ENCODE results near the gene TRDN.
"Not testable (repeated sequence)": the region's sequence is repeated elsewhere in the genome, so short reads cannot be mapped to it uniquely, and the experiment has no call there.

The TRDN gene

DNA sequence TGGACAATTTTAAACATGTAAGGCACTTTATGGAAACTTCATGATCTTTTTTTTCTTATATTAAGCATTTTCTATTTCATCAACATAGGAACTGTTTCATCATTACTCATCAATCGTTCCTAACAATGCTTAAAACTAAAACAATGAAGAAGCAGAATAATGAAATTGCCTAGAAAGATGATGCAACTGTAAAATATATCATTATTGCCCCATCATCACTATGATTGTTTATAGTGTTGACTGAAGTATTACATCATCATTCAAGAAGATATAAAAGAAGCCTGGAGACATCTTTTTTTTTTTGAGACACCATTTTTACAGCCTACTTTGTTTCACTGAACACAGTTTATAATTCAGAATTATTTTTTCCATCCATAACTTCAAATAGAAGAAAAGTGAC lies 147.2 kb downstream of the TRDN start:
- DNase-seq = no peak

DNA sequence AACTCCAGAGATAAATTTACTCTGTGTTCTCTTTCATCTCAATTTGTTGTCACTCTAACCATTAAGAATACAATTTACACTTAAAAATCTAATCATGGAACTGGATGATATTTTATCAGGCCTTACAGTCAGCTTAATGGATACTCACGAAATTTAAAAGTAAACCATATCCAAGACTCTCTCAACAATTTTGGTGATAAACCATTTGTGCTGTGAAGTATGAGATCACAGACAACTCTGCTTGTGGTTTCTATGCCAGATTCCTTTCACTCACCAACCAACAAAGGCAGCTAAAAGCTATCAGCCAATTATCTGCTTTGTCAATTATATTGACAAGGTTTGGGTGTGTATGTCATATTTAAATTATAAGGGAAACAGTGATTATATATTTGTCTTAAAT lies 155.8 kb downstream of the TRDN start:
- no peak for DNase-seq

DNA sequence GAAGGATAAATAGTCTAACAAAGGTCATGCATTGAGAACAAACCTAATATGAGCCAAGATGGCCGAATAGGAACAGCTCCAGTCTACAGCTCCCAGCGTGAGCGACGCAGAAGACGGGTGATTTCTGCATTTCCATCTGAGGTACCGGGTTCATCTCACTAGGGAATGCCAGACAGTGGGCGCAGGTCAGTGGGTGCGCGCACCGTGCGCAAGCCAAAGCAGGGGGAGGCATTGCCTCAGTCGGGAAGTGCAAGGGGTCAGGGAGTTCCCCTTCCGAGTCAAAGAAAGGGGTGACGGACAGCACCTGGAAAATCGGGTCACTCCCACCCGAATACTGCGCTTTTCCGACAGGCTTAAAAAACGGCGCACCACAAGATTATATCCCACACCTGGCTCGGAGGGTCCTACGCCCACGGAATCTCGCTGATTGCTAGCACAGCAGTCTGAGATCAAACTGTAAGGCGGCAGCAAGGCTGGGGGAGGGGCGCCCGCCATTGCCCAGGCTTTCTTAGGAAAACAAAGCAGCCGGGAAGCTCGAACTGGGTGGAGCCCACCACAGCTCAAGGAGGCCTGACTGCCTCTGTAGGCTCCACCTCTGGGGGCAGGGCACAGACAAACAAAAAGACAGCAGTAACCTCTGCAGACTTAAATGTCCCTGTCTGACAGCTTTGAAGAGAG lies 164.6 kb downstream of the TRDN start:
- not testable (repeated sequence) for DNase-seq

DNA sequence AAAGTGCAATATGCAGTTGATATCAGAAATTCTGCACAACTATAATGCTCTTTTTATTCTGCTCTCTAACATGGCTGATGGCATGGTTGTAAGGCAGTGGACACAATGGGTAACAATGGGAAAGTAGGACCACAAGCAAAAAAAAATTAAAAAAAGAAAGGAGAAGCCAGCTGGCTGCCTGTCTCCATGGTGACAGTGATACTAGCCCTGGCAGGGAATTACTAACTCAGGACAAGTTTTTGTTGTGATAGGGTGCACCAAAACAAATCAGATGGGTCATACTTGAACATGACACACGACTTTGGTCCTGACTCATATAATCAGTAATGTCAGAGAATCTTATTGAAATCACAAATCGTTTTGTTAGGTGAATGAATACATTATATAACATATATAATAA lies 169.4 kb downstream of the TRDN start:
- DNase-seq = no peak

DNA sequence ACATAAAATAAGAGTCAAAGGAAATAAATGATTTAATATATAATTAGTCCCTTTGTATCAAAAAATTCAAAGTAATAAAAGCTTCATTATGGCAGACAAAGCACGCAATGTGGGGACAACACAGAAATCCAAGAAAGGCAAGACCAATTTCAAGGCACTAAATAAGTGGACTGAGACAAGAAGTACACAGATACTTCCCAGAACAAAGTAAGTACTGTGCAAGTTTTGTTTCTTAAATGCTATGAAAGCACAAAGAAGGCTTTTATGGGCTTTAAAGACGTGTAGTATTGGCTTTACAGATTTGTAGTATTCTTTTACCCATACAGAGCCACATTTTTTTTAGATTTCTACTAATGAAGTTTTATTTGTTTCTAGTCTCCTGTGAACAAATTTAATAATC lies 174.6 kb downstream of the TRDN start:
- no peak for DNase-seq

DNA sequence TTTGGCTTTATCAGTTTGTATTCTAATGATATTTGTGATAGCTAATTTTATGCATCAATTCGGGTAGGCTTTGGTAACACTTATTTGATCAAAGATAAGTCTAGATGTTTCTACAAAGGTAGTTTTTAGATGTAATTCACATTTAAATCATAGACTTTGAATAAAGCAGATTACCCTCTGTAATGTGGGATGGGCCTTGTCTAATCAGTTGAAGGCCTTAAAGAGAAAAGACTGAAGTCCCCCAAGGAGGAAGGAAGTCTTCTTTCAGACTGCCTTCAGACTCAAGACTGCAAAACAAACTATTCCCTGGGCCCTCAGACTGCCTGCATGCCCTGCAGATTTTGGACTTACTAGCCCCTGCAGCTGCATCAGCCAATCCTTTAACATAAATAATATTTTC lies 178.5 kb downstream of the TRDN start:
- DNase-seq = no peak

DNA sequence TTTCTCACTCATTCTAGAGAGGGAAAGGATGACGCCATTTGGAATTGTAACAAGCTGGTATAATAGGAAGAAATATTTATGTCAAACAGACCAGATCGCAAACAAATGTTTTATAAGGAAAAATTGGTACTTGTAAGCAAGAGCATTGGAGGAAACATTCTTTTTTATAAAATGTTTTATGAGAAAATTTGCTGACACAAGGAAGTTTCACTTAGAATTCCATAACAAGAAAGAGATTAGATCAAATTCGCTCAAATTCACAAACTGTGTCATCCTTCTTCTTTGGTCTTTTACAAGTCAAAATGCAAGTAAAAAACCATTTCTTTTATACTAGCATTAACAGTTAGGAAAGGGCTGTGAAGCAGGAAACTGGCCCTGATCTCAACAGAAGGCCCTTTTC lies 179.9 kb downstream of the TRDN start:
- DNase-seq = no peak

DNA sequence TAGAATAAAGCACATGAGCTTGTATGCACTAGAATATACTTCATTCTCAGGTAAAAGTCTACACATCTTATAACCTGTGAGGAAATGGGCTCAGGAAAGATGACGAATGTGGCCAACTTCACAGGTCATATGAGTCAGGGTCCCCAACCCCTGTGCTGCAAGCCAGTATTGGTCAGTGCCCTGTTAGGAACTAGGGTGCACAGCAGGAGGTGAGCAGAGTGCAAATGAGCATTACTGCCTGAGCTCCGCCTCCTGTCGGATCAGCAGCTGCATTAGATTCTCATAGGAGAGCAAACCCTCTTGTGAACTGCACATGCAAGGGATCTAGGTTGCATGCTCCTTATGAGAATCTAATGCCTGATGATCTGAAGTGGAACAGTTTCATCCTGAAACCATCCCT lies 182.3 kb downstream of the TRDN start:
- no peak for DNase-seq

DNA sequence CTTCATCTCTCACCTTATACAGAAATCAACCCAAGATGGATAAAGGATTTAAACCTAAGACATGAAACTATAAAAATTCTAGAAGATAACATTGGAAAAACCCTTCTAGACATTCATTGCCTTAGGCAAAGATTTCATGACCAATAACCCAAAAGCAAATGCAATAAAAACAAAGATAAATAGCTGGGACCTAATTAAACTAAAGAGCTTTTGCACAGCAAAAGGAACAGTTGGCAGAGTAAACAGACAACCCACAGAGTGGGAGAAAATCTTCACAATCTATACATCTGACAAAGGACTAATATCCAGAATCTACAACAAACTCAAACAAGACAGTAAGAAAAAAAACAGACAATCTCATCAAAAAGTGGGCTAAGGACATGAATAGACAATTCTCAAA lies 183.7 kb downstream of the TRDN start:
- DNase-seq = not testable (repeated sequence)

DNA sequence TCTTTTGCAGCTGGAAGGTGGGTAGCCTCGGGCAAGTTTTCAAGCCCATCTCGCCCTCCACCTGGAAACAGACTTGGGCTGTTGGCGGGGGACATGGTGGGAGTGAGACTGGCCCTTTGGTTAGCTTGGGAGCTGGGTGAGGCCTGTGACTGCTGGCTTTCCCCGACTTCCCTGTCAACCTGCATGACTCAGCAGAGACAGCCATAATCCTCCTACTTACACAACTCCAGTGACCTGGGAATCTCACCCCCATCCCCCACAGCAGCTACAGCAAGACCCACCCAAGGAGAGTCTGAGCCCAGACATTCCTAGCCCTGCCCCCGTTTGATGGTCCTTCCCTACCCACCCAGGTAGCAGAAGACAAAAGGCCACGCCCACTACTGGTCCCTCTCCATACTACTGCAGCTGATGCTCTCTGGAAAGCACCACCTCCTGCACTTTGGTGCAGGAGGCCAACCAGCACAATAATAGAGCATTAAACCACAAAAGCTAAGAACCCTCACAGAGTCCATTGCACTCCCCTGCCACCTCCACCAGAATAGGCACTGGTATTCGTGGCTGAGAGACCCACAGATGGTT lies 188.4 kb downstream of the TRDN start:
- no peak for DNase-seq

DNA sequence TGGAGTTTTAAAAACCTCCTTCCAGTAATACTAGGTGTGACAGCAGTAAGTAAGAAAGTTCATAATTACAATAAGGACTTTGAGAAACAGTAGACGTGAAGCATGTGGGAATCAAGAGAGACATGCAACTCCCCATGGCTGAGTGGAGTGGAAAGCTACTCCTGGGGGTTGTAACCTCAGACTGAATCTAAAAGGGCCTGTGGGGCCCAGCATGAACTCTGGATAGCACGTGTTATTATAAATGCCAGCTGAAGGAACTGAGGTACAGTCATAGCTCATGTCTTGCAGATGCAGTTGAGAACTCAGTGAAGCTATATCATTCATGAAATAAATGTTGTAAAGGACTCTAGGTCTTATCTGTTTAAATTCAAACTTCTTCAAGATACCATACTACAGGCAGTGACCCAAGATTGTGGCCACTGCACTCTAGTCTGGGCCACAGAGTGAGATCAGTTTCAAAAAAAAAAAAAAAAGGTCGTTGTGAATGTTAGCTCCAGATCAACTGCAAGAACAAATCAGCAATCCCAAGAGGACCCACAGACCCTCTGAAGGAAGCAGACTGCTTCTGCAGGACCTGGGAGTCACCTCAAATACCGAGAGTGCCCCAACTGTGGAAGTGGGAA lies 189.3 kb downstream of the TRDN start:
- no peak for DNase-seq

DNA sequence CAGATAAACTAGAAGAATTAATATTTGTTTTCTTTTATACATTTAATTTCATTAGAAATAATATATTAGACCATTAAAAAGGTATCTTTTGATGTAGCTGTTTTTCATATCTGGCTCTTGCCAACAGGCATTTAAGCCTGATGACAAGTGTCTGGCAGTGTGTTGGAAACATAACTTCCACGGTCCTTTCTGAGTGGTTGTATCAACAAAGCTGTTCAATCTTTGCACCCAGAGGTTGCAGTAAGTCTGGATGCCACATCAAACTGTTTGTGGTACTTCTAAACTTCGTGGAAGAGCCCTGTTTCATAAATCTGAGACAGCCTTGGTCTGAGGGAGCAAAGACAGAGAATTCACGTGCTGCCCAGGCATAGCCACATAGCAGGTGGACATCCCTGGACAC lies 197.4 kb downstream of the TRDN start:
- DNase-seq = no peak

DNA sequence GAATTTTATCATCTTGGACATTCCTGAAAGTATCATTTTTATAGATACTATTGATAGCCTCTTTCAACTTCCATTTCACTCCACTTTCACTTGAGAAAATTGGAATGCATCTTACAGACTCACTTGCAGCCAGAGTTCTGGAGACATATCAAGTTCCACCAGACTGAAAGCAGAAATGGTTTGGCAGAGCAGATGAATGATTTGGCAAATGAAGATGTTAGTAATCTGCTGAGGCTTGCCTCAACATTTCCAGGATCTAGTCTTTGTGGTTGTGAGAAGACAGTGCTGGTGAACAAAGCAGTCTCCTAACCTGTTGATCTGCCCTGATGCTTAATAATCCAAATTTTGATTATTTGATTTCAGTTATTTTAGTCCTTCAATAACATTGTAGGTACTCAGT lies 202.6 kb downstream of the TRDN start:
- no peak for DNase-seq

DNA sequence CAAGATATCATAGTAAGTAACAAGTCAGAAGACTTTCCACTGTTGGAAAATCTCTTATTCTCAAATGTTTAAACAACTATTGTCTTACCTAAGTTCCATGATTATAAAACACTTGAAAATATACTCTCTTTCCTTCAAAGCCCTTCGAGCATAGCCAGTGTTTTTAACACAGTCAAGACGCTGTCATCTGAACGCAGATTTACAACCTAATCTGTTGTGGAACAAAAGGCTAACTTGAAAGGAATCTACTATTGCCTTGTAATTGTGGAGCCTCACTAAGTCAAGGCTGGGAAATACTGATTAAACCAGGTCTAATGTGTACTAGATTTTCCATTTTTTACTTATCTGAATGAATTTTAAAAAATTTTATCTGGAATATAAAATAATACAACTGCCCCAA lies 205.8 kb downstream of the TRDN start:
- no peak for DNase-seq

DNA sequence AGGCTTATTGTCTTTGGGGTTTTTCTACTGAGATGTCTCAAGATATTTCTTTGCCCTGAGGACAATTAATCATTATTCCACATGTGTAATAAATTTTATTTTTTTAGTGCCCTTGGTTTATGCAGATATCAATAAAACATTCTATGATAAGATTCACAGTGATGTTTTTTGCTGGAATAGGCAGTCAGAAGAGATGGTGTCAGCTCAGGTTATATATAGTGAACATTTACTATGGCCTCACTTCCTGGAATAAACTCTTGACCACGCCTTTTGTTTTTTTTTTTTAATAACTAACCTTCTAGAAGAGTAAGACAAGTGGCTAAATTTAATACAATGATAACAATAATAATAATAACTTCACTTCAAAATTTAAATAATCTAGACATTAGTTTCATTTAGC lies 209.7 kb downstream of the TRDN start:
- DNase-seq = no peak

DNA sequence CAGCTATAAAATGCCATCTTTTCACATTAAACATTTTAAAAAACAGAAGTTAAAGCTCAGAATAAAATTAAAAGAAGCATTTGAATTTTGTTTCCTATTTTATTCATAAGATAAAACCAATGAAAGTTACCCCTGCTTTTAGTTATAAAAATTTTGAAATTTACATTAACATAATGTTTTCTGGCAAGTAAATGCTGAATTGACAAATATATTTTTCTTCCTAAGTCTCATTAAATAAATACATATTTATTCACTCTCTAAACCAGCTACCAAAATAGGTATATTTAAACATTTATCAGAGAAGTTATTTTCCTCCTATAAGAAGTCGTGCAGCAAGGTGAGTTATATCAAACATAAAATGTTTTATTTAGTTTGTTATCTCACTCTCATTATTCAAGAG lies 213.6 kb downstream of the TRDN start:
- DNase-seq = no peak

DNA sequence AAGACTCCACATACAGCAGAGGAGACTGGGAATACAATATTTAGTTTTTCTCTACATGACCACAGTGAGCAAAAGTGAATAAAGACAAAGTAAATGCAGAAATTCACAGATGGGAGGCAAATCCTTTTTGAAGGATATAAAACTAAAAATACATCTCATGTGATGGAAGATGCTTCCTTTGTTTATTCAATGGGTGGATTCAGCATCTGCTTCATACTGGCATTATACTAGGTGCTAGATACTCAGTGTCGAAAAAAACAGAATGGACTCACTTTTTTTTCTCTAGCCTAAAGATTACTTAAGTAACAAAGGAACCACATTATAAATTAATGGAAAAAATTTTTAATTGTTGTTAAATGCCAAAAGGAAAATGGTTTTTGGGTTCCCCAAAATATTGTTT lies 216.2 kb downstream of the TRDN start:
- DNase-seq = no peak

DNA sequence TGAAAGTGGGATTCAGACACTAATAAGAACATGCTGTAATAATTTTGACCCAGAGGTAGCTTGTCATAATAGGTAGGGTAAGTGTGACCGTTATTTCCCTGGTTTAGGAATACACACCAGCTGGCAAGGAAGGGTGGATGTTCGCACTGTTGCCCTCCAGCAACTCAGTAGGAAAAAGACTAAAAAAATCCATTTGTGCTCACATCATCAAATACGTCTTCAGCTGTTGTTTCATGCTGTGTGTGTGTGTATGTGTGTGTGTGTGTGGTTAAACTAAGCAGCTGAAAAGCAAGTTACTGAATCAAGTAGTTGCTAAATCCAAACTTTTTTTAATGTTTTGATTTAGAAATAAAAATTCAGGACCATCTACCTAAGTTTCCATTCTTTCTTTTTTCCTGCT lies 218.7 kb downstream of the TRDN start:
- no peak for DNase-seq

DNA sequence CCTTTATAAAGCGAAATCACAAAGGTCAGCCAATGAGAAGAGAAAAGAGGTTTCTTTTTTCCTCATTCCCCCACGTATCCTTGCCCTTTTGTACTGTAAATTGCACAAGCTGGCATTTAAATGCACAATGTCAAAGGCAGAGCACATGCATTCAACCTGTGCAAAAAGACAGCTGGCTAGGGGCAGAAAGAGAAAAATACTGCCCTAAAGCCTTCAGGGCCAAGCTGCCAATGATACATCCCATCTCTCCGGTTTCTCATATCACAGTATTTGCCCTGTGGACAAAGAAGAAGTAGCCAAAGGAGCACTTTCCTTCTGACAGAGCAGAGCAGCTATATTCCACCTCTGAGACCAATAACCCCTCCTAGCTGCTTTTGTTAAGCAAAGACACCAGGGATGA lies 219.2 kb downstream of the TRDN start:
- DNase-seq = no peak

DNA sequence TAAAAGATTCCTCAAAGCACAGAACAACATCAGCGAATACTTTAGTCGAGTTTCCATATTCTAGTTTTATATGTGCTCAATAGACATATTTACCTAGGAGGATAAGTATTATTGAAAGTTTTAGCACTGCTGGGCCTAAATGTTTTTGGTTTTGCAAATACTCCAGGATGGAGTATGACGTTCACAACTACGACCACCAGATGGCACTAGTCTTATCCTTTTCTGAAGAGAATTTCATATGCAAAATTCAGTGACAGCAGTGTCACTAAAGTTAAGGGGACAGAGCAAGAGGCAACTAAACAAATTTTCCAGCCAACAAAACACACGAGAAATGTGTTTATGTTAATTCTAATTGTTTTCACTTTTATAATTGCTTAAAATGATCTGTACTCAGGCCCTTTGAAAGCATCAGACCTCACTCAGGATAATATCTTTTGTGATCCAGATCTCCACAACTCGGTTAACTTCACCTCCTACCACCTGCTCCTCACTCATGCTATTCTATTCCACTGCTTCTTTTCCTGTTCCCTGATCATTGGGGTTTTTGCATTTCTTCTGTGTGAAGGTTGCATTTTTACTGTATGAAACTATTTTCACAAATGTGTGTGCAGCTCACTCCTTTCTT lies 220.8 kb downstream of the TRDN start:
- DNase-seq = peak; percentile 37

DNA sequence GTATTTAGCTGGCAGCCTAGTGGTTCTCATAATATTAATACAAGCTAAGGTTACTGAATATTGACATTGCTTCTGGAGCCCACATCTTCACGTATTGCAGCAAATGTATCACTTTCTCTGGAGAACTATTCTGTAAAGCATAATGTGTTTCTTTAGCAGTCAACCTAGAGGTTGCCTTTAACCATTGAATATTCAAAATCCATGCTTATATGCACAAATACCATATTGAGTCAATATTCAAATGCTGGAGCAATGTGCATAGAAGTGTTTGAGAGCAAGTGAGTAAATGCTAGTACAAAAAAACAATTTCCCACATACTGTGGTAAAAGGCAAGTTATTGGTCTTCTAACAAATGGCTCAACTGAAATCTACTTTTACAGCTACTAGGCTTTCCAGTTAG lies 231.8 kb downstream of the TRDN start:
- no peak for DNase-seq

DNA sequence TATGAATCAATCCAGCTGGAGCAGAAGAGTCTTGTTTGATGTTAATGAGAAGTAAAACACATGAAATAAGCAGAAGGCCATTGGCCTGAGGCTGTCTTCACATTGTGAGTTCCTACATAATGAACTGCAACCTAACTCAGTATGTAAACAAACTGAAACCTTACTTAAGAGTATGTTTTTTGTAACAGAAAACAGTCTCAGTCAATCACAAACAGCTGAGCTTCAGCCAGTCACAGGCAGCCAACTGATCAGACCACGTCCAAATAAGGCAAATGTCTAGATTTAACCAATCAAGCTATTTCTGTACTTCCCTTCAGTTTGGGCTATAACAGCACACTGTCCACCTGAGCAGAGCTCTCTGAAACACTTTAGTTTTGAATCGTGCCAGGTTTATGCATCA lies 234.7 kb downstream of the TRDN start:
- DNase-seq = no peak

DNA sequence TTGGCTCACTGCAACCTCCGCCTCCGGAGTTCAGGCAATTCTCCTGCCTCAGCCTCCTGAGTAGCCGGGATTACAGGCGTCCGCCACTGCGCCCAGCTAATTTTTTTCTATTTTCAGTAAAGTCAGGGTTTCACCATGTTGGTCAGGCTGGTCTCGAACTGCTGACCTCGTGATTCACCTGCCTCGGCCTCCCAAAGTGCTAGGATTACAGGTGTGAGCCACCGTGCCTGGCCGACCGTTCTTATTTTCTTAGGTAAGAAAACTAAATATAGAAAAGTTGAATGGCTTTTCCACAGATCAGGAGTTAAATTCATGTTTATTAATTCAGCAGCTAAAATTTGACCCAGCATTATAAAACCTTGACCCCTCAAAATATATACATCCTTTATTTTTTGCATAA lies 238.7 kb downstream of the TRDN start:
- DNase-seq = no peak

DNA sequence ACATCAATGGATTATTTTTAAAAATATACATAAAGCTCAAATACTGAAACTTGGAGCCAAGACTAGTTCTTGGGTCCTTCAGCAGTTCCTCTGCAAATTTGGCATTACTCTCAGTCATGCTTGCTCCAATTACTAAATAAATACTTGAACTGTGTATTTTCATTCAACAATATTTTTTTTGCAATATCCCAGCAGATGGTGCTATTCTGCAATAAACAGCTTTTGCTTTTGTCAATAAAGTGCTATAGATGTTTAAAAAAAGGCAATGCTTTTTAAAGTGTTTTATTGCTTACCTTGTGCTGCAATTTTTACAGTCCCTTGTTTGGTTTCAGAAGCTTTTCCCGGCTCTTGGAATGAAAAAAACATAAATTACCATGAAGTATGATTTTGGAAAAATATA lies 243.4 kb downstream of the TRDN start:
- DNase-seq = no peak
